Endothelial cell of umbilical vein (primary cell): Measurements from ENCODE around the gene SLC6A9. TPM values are rescaled to one million over a fixed set of nuclear protein-coding genes. Genes with fewer than 3 reads are reported as not detected.

Experiments used
- BruUV-seq: library from RNA; stranded (reverse); fragments of 400-500 nt; replicated peaks from 2 replicates; lab custom pipeline; 2021; lab: Mats Ljungman, UMichigan
- CTCF ChIA-PET: fragments of 300-600, 350-600 bp; sonication (Branson Sonifier 250); formaldehyde crosslinking; loops from one replicate; lab custom pipeline; 2021; ENCODE audit warnings: antibody characterized with exemption, inconsistent platforms; lab: Charles Lee
- POLR2A ChIA-PET: fragments of 300-600, 350-600 bp; sonication (Branson Sonifier 250); formaldehyde crosslinking; loops from one replicate; lab custom pipeline; 2021; ENCODE audit warnings: antibody characterized with exemption, inconsistent platforms; lab: Charles Lee
- DNase-seq: peaks from one replicate; pipeline ENCODE4 v3.0.0-alpha.2; 2011; ENCODE audit warnings: low read depth, low spot score
- FAIRE-seq: peaks from 2 replicates; lab custom pipeline; 2011; peaks lifted over from hg19 to GRCh38; lab: Jason Lieb, UNC
- H2AFZ ChIP-seq: 2 replicates; pipeline ENCODE4 v1.6.0; 2012; ENCODE audit warnings: low read depth, low read length, control low read depth, inconsistent platforms
- H3K27ac ChIP-seq: 2 replicates; pipeline ENCODE4 v1.5.1; 2011; ENCODE audit warnings: low read depth, mild to moderate bottlenecking, control low read depth, low read length, moderate library complexity; ENCODE audit not compliant: insufficient read depth
- H3K27me3 ChIP-seq, 2 experiments: 2 replicates each; pipeline versions ENCODE4 v1.6.0 to v1.6.1; 2011; ENCODE audit warnings: low read length in 2 of 2, mixed read lengths in 1 of 2; ENCODE audit not compliant: control insufficient read depth in 2 of 2, insufficient read depth in 2 of 2
- H3K36me3 ChIP-seq, 2 experiments: 2 replicates in 1 of 2; 3 replicates in 1 of 2; pipeline ENCODE4 v1.5.1; 2011; ENCODE audit warnings: low read length in 2 of 2, mild to moderate bottlenecking in 1 of 2, moderate library complexity in 1 of 2; ENCODE audit not compliant: control insufficient read depth in 2 of 2, insufficient read depth in 2 of 2; ENCODE audit errors: extremely low read depth in 1 of 2
- H3K4me1 ChIP-seq: 3 replicates; pipeline ENCODE4 v1.5.1; 2011; ENCODE audit warnings: mild to moderate bottlenecking, low read length; ENCODE audit not compliant: control insufficient read depth, insufficient read depth; ENCODE audit errors: extremely low read depth
- H3K4me2 ChIP-seq: 2 replicates; pipeline ENCODE4 v1.6.1; 2011; ENCODE audit warnings: low read length, control low read depth, mixed read lengths; ENCODE audit not compliant: insufficient read depth
- H3K4me3 ChIP-seq, 3 experiments: fragments of 200-600 bp in 1 of 3; sonication (generic), shearing (Covaris generic) in 1 of 3; replicated peaks in 1 of 3; 2 replicates each; pipeline ENCODE4 v1.5.1; 2011 to 2016; ENCODE audit warnings: control low read depth in 3 of 3, low read length in 3 of 3, mild to moderate bottlenecking in 2 of 3, inconsistent platforms in 1 of 3, low read depth in 1 of 3, moderate library complexity in 1 of 3; ENCODE audit not compliant: insufficient read depth in 1 of 3
- H3K79me2 ChIP-seq: 2 replicates; pipeline ENCODE4 v1.6.0; 2012; ENCODE audit warnings: low read length, inconsistent platforms; ENCODE audit not compliant: control insufficient read depth, insufficient read depth
- H3K9ac ChIP-seq: replicated peaks from 2 replicates; pipeline ENCODE3; 2011; ENCODE audit warnings: low read length, control low read depth; ENCODE audit not compliant: insufficient read depth; ENCODE audit errors: extremely low read depth
- H3K9me1 ChIP-seq: replicated peaks from 3 replicates; pipeline ENCODE4 v1.6.0; 2011; ENCODE audit warnings: mild to moderate bottlenecking, low read length; ENCODE audit not compliant: control insufficient read depth, insufficient read depth; ENCODE audit errors: extremely low read depth
- H3K9me3 ChIP-seq: replicated peaks from 2 replicates; pipeline ENCODE4 v1.5.1; 2012; ENCODE audit warnings: low read length, inconsistent platforms; ENCODE audit not compliant: control insufficient read depth, insufficient read depth
- H4K20me1 ChIP-seq: replicated peaks from 2 replicates; pipeline ENCODE3; 2011; ENCODE audit warnings: mild to moderate bottlenecking, low read length; ENCODE audit not compliant: control insufficient read depth, insufficient read depth; ENCODE audit errors: extremely low read depth
- EZH2 ChIP-seq: IDR thresholded peaks from 2 replicates; pipeline ENCODE4 v1.6.1; 2012; ENCODE audit warnings: borderline replicate concordance, low read depth, mild to moderate bottlenecking, moderate library complexity, low read length, inconsistent platforms; ENCODE audit not compliant: severe bottlenecking
- FOS ChIP-seq: IDR thresholded peaks from 2 replicates; pipeline ENCODE4 v1.6.1; 2011; ENCODE audit warnings: mild to moderate bottlenecking, low read length, moderate library complexity, borderline replicate concordance; ENCODE audit not compliant: insufficient read depth
- GATA2 ChIP-seq: IDR thresholded peaks from 2 replicates; pipeline ENCODE4 v1.7.0; 2011; ENCODE audit warnings: low read depth, mild to moderate bottlenecking, moderate library complexity, mixed read lengths, low read length; ENCODE audit not compliant: insufficient read length, insufficient read depth
- JUN ChIP-seq: IDR thresholded peaks from 2 replicates; pipeline ENCODE4 v1.6.1; 2011; ENCODE audit warnings: borderline replicate concordance, low read depth; ENCODE audit not compliant: insufficient read length, insufficient read depth
- MYC ChIP-seq: IDR thresholded peaks from one replicate; pipeline ENCODE4 v1.6.1; 2011; ENCODE audit warnings: mild to moderate bottlenecking, low read depth, low read length
- POLR2A ChIP-seq: IDR thresholded peaks from 2 replicates; pipeline ENCODE4 v1.6.1; 2012; ENCODE audit warnings: low read depth, mild to moderate bottlenecking, control low read depth, low read length
- POLR2AphosphoS5 ChIP-seq: IDR thresholded peaks from 2 replicates; pipeline ENCODE4 v1.6.1; 2012; ENCODE audit warnings: low read depth, mild to moderate bottlenecking, control low read depth, low read length, moderate library complexity; ENCODE audit not compliant: insufficient read depth
- dilution Hi-C: fragments of 300-500 bp; cut with MboI; formaldehyde crosslinking; loops from one replicate; pipeline ENCODE4 v1.15.0; 2019; ENCODE audit warnings: low sequenced_read_pairs; ENCODE audit not compliant: extremely low pct_ligation_motif_present
- intact Hi-C: fragments of 100-400 bp; cut with micrococcal nuclease; formaldehyde crosslinking; loops from one replicate; pipeline ENCODE4 v1.10.0; 2022
- polyA plus RNA-seq, 4 experiments: library from polyadenylated mRNA; depleted of rRNA in 3 of 4; stranded (reverse) in 3 of 4; unstranded in 1 of 4; fragments of >200 nt; gene quantifications; 2 replicates each; pipeline versions ENCODE4 v1.2.1 to v1.2.3, GENCODE V29; 2011 to 2012; ENCODE audit warnings: missing spikeins in 1 of 4
- total RNA-seq: library from RNA; stranded (reverse); gene quantifications from 2 replicates; pipeline ENCODE4 v1.2.3, GENCODE V29; 2021
- TF ChIP-seq, protein P1 (sequence below): IDR thresholded peaks from 2 replicates; pipeline ENCODE4 v1.6.1; 2011; ENCODE audit not compliant: insufficient read depth, insufficient read length
- TF ChIP-seq, protein P2 (sequence below), 2 donors: IDR thresholded peaks; 1 replicate in 1 of 2; 2 replicates in 1 of 2; pipeline ENCODE4 v1.5.1; 2011; ENCODE audit warnings: low read length in 2 of 2, mild to moderate bottlenecking in 2 of 2, moderate library complexity in 2 of 2, control low read depth in 1 of 2, inconsistent platforms in 1 of 2, low read depth in 1 of 2; ENCODE audit not compliant: insufficient read depth in 1 of 2; ENCODE audit errors: extremely low read depth in 1 of 2

The SLC6A9 gene
- total and polyA plus RNA-seq, 2 donors (not counting 3 experiments of a cell fraction or from before 2014, with no cell fraction given), result 0.80 to 1.5 TPM

DNA sequence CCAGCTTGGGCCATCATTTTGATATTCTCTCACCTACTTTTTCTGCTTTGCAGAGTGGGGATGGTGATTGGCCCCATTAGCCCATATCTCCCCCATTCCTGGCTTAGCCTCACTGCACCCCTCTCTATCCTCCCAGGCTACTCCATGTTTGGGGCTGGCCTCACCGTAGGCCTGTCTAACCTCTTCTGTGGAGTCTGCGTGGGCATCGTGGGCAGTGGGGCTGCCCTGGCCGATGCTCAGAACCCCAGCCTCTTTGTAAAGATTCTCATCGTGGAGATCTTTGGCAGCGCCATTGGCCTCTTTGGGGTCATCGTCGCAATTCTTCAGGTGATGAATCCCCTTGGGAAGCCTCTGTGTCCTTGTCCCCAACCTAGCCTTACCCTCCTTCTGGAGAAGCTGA lies 54.4 kb downstream of the SLC6A9 start:
- H3K36me3 ChIP-seq, result peaks cover 0 to 15% of the 10 kb centered on the region in 2 experiments
- no peaks in the 10 kb centered on the region for H4K20me1 ChIP-seq
- H3K9me3 ChIP-seq, result no peaks in the 10 kb centered on the region
- no peak overlapping the region for H3K9ac ChIP-seq
- H3K9me1 ChIP-seq, result no peaks in the 10 kb centered on the region
- no peak overlapping the region for H3K4me2 ChIP-seq
- intact Hi-C loops, result no loop called here
- no peak overlapping the region for H3K27ac ChIP-seq
- no peaks in the 10 kb centered on the region for H3K27me3 ChIP-seq
- TF ChIP-seq JUN (no peak), FOS (no peak), EZH2 (no peak), GATA2 (no peak), POLR2AphosphoS5 (no peak), POLR2A (no peak)
- TF ChIP-seq, protein P1, sequence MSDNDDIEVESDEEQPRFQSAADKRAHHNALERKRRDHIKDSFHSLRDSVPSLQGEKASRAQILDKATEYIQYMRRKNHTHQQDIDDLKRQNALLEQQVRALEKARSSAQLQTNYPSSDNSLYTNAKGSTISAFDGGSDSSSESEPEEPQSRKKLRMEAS, result no peak
- ChIA-PET CTCF (interaction anchor here (1.6 kb wide), 1 partner anchor 213 kb away, joined by 10 read pairs; no protein-coding TSS in a partner anchor), POLR2A (no interaction called here)
- H3K4me3 ChIP-seq, result no peak overlapping the region
- TSS peak; percentile 8 for BruUV-seq
- no peak overlapping the region for H2AFZ ChIP-seq
- no peak for FAIRE-seq
- dilution Hi-C loops, result no loop called here
- peaks cover 47% of the 10 kb centered on the region for H3K79me2 ChIP-seq
- no peak for DNase-seq
- H3K4me1 ChIP-seq, result peaks cover 31% of the 10 kb centered on the region

DNA sequence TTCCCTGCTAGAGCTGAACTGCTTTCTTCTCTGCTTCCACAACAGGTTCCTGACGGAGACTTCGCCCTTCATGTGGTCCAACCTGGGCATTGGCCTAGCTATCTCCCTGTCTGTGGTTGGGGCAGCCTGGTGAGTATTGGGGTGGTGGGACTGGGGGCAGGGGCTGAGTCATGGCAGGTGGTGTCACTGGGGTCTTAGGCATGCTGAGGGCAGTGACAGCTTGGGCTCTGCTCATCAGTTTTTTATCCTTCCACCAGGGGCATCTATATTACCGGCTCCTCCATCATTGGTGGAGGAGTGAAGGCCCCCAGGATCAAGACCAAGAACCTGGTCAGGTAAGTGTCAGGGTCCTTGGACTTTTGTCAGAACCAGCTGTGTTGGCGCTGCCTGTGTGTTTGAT lies 55.2 kb downstream of the SLC6A9 start:
- Histone ChIP-seq H3K27me3 (no peaks in the 10 kb centered on the region), H3K27ac (no peak overlapping the region), H4K20me1 (no peaks in the 10 kb centered on the region), H3K79me2 (peaks cover 41% of the 10 kb centered on the region), H3K4me2 (peak overlapping the region; percentile 62), H3K9ac (peak overlapping the region; percentile 80), H2AFZ (no peak overlapping the region), H3K36me3 (peaks cover 0 to 15% of the 10 kb centered on the region in 2 experiments), H3K9me3 (no peaks in the 10 kb centered on the region), H3K4me3 (peak overlapping the region in 2 of 3 experiments; percentile 71 to 73), H3K9me1 (no peaks in the 10 kb centered on the region), H3K4me1 (peaks cover 31% of the 10 kb centered on the region)
- dilution Hi-C loops (no loop called here), intact Hi-C loops (no loop called here)
- CTCF ChIA-PET, result interaction anchor here (0.9 to 1.9 kb wide), 3 partner anchors 12 to 41 kb away, joined by 3 to 7 read pairs (median 3); no protein-coding TSS in a partner anchor
- no peak for DNase-seq
- FAIRE-seq, result no peak
- POLR2A ChIA-PET, result no interaction called here
- BruUV-seq, result no TSS peak
- TF ChIP-seq JUN, result no peak
- TF ChIP-seq POLR2A, result no peak
- TF ChIP-seq FOS, result no peak
- TF ChIP-seq EZH2, result no peak
- TF ChIP-seq, protein P2, sequence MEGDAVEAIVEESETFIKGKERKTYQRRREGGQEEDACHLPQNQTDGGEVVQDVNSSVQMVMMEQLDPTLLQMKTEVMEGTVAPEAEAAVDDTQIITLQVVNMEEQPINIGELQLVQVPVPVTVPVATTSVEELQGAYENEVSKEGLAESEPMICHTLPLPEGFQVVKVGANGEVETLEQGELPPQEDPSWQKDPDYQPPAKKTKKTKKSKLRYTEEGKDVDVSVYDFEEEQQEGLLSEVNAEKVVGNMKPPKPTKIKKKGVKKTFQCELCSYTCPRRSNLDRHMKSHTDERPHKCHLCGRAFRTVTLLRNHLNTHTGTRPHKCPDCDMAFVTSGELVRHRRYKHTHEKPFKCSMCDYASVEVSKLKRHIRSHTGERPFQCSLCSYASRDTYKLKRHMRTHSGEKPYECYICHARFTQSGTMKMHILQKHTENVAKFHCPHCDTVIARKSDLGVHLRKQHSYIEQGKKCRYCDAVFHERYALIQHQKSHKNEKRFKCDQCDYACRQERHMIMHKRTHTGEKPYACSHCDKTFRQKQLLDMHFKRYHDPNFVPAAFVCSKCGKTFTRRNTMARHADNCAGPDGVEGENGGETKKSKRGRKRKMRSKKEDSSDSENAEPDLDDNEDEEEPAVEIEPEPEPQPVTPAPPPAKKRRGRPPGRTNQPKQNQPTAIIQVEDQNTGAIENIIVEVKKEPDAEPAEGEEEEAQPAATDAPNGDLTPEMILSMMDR (IDR thresholded peaks at IDR 0.05; ENCODE audit: extremely low read depth in 1 of 2, insufficient read depth in 1 of 2, low read depth in 1 of 2, low read length in 2 of 2), result no peak
- no peak for TF ChIP-seq MYC
- TF ChIP-seq, protein P1, result no peak
- no peak for TF ChIP-seq GATA2
- TF ChIP-seq POLR2AphosphoS5, result no peak
